GM21515 (cell line): ENCODE results near the gene CAMTA1.

Source experiments
- ATAC-seq: cut with Tn5 transposase; IDR thresholded peaks from one replicate; pipeline ENCODE4 v1.9.1; 2021; ENCODE audit not compliant: unreplicated experiment

CAMTA1 gene

GRCh38 chr1:7436056-7437005 is 651.1 kb downstream of the CAMTA1 start:
- no peak for ATAC-seq

GRCh38 chr1:7437036-7437435 is 651.8 kb downstream of the CAMTA1 start:
- no peak for ATAC-seq

DNA sequence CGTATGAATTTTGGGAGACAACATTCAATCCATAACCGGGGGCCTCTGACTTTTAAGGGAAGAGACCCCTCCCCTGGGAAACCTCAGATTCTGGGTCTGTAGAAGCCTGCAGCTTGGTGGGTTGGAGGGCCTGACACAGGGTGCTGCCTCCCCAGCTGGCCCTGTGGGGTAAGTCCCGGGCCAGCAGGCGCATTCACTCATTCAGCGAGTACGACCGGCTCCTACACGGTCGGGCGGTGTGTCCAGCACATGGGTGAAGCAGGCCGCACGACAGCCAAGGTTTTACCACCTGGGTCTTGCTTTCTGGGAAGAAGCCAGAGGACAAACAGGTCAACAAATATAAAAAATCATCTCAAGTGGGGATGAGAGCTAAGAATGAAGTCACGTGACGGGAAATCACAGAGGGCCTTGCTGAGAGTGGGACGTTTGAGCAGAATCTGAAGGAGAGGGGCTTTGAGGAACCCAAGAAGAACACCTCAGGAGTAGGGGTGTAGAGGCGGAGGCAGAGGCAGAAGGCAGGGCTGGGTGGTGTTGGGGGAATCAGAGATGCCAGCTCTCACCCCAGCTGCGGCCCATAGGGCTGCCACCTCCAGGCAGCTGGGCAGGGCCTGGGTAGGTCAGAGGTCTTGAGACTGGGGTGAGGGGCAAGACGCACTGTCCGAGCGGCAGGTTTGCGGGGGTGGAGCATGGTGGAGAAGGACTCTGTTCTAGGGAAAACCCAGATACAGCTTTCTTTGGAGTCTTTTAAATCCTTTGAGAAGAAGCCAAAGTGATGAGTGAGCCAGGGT is 652.5 kb downstream of the CAMTA1 start:
- ATAC-seq, result no peak

GRCh38 chr1:7438396-7438785 is 653.1 kb downstream of the CAMTA1 start:
- ATAC-seq, result no peak

DNA sequence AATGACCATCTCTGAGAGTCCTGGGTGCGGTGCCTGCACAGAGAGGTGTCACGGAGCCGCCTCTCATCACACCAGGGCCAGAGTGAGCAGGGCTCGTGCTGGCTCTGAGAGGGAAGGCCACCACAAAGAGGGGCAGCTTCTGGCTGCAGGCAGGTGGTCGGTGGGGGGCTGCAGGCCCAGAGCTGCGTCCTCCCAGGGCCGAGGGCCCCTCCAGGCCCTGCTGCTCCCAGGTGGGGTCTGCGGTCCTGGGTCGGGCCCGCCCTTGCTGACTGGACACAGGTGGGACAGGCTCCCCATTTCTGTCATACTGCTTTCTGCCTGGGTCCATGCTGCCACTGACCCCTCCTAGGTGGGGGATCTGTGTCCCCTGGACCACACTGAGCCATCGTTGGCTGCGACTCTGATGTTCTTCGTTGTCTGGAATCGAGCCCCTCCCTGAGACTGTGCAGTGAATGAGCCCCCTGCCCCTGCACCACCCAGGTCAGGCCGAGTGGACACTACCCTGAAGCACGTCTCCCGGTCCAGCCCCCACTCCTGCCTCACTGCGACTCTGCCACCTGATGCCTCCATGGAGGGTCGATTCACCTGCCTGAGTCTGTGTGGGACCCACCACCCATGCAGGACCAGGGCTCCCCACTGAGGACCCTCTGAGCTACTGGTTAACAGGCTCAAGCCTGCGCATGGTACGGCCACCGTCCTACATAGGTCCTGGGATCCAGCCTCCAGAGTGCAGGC is 653.8 kb downstream of the CAMTA1 start:
- no peak for ATAC-seq

DNA sequence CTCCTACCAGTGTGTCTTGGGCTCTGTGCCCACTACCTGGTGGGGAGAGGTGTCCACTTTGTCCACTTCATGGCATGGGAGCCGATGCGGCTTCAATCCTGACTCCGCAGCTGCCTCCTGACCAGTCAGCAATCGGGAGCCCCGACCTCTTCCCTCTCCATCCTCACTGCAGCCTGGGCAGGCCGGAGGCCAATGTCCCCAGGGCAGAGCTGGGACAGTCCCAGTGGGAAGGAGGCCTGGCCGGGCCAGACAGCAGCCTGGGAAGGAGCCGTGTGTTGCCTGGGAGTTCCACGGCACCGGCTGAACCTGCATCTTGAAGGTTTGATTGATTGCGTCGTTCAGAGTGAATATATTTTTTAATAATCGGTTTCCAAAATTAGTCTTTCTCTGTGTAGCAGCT is 654.9 kb downstream of the CAMTA1 start:
- no peak for ATAC-seq

GRCh38 chr1:7441143-7441841 is 656.0 kb downstream of the CAMTA1 start:
- ATAC-seq, result no peak

DNA sequence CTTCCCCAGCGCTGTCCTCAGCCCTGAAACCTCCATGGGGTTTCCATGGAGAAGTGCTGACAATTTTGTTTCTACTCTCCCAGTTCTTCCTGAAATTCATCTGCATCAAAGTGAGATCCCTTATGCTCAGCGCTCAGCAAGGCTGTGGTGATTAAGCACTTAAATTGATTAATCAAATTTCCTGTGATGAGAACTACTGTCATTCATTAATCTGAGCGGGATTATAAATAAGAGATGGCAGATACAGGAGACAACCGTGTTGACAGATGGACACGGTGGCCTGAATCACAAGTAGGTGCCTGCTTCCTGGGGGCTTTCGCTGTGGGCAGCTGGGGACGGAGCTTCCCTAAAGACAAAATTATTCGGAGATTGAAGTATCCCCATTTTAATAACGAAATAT is 656.8 kb downstream of the CAMTA1 start:
- no peak for ATAC-seq

- ATAC-seq, result no peak
These were observed 657.7 kb downstream of the CAMTA1 start for GRCh38 chr1:7442918-7443317.

GRCh38 chr1:7444363-7444762 is 659.1 kb downstream of the CAMTA1 start:
- no peak for ATAC-seq

GRCh38 chr1:7447093-7447492 is 661.8 kb downstream of the CAMTA1 start:
- no peak for ATAC-seq

GRCh38 chr1:7447736-7448135 is 662.5 kb downstream of the CAMTA1 start:
- ATAC-seq, result no peak

DNA sequence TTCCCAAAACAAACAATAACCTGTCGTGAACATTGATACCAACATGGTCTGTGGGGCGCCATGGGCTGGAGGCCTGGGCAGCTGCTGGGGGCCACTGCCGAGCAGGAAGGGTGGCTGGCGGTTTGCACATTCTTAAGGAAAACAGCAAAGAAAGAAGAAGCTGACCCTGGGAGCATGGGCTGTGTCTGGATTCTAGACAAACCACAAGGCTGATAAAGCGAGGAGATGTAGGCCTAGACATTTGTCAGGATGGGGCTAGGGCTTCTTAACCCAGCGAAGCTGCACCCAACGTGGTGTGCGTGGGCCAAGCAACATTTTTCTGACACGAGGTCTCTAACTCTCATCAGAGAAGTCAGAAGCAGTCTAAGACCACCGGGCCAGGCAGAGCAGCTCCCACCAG is 663.7 kb downstream of the CAMTA1 start:
- no peak for ATAC-seq

GRCh38 chr1:7449750-7450149 is 664.5 kb downstream of the CAMTA1 start:
- ATAC-seq, result no peak

DNA sequence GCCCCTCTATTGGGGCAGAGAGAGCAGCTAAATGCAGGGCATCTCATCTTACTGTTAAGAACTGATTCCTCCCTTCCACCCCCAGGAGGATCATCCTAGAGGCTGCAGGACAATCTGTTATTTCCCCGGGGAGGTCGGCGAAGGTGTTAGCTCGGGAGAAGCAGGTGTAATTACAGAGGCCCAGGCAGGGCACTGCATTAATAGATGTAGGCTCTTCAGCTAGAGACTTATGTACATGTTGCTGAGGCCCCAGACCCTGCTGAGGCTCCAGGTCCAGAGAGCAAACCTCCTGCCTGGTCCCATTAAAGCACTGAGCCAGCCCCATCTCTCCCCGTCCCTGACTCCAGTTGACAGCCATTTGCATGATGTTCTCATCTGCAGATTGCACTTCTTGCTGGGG is 665.6 kb downstream of the CAMTA1 start:
- no peak for ATAC-seq

DNA sequence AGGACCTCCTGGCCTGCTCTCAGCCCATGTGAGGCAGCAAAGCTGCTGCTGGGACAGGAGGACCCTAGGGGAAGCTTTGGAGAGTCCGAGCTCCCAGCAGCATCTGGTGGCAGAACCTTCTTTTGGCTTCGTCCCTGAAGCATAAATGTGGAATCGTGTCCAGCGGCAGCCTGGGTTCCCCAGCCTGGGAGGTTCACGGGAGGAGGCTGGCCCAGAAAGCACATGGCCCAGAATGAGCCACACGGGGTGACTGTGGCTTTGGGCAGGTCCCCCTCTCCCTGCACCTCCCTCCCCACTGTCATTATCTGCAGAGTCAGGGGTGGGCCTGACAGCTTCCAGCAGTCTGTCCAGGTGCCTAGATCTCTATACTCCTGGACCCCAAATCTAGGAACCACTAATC is 667.8 kb downstream of the CAMTA1 start:
- no peak for ATAC-seq

DNA sequence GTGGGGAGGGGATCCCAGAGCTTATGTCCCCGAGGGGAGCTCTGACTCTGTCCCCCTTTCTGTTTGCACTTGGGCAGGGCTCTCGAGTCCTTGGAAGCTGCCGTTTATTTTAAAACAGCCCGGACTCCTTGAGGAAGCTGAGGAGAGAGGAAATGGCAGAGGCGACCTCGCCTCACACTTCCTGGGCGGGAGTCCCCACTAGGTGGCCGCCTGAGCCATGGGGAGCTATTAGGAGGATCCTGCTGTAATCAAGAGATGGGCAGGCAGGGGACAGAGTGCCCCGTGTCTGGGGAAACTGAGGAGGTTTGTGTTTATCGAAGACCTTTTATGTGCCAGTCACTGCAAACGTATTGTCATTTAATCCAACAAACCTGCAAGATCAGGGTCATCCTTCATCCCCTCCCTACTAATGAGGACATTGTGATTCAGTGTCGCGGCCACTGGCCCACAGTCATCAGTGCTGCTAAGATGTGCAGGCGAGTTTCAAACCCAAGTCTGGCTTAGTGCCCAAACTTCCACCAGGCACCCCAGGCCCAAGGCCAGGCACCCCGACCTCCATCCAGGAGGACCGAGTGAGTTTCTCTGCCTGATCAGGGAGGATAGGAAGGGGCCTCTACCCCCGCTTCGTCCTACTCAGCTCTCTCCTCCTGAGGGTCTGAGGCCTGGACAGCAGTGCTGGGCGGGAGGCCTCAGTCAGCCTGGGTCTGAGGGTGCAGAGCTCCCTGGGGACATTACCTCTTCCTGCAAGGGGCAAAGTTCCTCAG is 669.0 kb downstream of the CAMTA1 start:
- ATAC-seq, result no peak

DNA sequence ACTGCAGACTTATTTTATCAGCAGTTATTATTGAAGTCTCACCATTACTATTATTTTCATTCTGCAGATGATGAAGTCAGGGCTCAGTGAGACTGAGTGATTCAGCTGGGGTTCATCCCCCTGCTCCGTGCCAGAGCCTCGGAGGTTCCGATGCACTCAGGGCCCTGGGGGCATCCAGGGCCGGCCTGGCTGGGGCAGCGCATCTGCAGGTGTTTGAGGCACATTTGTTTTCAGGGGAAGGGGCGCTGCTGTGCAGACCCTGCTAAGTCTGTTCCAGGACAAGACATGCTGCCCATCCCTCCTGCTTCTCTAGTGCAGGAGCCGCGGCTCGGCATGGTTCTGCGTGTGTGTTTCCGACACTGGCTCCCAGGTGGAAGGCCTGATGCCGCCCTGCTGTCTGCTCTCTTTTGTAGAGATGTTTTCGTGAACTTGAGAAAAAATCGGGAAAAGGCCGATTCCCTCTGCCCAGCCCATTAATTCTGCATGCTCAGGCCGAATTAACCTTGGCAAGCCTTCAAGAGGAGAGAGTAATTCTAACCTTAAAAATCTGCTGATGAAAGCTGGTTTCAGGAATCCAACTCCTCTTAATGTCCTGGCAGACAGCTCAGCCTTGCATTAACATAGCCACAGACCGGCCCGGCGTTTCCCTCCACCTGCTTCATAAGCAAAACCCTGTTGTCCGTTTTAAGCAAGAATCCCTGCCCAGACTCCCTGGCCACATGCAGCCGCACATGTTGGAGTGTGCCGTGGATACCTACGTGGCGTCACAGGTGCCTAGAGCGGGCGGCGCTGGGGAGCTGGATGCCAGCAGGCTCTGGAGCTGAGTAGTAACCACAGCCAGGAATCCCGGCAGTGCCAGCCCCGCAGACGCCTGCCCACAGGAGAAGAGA is 669.9 kb downstream of the CAMTA1 start:
- no peak for ATAC-seq
